ENCODE measurements around the gene KLHL29. TPM values are rescaled to one million over a fixed set of nuclear protein-coding genes. Genes with fewer than 3 reads are reported as not detected.

The KLHL29 gene
- total RNA-seq, 2 donors from 2014 or later = 2.0 to 2.9 TPM

DNA sequence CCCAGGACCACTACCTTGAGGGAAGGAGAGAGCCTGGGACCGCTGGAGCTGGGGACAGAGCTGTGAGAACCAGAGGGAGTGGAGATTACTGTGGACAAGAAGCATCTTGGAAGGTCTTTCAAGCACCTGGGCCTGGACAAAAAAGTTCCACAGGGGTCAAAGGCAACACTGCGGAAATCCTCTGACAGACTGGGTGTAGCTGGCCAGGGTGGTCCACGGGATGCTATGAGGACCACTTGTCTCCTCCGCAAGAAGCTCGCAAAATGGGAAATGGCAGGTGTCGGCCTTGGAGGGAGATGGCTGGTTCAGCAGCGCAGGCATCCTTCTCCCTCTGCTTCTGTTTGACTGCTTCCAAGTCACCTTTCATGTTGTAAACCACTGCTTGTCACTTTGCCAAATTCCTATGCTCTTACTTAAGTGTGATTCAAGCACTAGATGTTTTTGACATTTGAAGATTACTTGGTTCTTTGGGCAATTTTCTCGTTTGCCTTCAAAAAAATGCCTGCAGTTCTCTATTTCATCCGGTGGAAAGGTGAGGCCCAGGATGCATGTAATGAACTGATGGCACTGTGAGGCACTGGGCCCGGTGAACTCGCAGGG is 27.7 kb downstream of the KLHL29 start:
- TF ChIP-seq, protein P1, sequence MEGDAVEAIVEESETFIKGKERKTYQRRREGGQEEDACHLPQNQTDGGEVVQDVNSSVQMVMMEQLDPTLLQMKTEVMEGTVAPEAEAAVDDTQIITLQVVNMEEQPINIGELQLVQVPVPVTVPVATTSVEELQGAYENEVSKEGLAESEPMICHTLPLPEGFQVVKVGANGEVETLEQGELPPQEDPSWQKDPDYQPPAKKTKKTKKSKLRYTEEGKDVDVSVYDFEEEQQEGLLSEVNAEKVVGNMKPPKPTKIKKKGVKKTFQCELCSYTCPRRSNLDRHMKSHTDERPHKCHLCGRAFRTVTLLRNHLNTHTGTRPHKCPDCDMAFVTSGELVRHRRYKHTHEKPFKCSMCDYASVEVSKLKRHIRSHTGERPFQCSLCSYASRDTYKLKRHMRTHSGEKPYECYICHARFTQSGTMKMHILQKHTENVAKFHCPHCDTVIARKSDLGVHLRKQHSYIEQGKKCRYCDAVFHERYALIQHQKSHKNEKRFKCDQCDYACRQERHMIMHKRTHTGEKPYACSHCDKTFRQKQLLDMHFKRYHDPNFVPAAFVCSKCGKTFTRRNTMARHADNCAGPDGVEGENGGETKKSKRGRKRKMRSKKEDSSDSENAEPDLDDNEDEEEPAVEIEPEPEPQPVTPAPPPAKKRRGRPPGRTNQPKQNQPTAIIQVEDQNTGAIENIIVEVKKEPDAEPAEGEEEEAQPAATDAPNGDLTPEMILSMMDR (IDR thresholded peaks at IDR 0.05) = no peak
- H3K36me3 ChIP-seq = no peaks in the 10 kb centered on the region
- no peaks in the 10 kb centered on the region for H3K27me3 ChIP-seq
- H3K9ac ChIP-seq (ENCODE audit: low read depth in 2 of 2, low read length in 2 of 2) = no peak overlapping the region
- no peak overlapping the region for H3K4me3 ChIP-seq
- DNase-seq = no peak
- H3K9me3 ChIP-seq = no peaks in the 10 kb centered on the region
- H3K27ac ChIP-seq = no peak overlapping the region
- H3K4me1 ChIP-seq = no peaks in the 10 kb centered on the region
- intact Hi-C loops (cut with DNase I) = no loop called here

- no peaks in the 10 kb centered on the region for H3K4me1 ChIP-seq
- DNase-seq = no peak
- intact Hi-C loops (cut with DNase I) = no loop called here
These were observed 28.7 kb downstream of the KLHL29 start for GRCh38 chr2:23413641-23414040.

GRCh38 chr2:23414106-23414505 is 29.1 kb downstream of the KLHL29 start:
- Histone ChIP-seq H3K27me3 (no peaks in the 10 kb centered on the region), H3K4me3 (no peak overlapping the region), H3K9me3 (no peaks in the 10 kb centered on the region), H3K9ac (ENCODE audit: low read depth in 2 of 2, low read length in 2 of 2) (no peak overlapping the region), H3K4me1 (no peaks in the 10 kb centered on the region), H3K27ac (no peak overlapping the region), H3K36me3 (no peaks in the 10 kb centered on the region)
- TF ChIP-seq, protein P1 (IDR thresholded peaks at IDR 0.05) = no peak
- DNase-seq = no peak
- intact Hi-C loops (cut with DNase I) = no loop called here

More at GRCh38 chr2:23413641-23414040, 28.7 kb downstream of the KLHL29 start:
- Histone ChIP-seq H3K27me3 (no peaks in the 10 kb centered on the region), H3K36me3 (no peaks in the 10 kb centered on the region), H3K27ac (no peak overlapping the region), H3K4me3 (no peak overlapping the region), H3K9ac (ENCODE audit: low read depth in 2 of 2, low read length in 2 of 2) (no peak overlapping the region), H3K9me3 (no peaks in the 10 kb centered on the region)
- TF ChIP-seq, protein P1 (IDR thresholded peaks at IDR 0.05) = no peak

DNA sequence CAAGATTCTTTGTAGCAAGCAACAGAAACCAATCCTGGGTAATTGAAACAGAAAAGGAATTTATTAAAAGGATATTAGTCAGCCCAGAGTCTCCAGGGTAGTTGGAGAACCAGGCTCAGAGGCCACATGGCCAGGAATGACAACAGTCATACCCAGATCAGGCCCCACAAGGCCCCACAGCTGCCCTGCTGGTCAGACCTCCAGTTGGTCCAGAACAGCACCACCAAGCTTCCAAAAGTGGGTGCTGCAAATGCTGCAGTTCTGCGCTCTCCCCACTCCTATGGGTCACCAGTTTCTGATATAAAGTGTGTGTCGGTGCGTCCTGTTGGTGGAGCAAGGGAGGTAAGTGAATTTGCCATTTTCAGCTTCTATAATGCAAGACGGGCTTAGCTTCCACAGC is 29.9 kb downstream of the KLHL29 start:
- Histone ChIP-seq H3K27me3 (no peaks in the 10 kb centered on the region), H3K9me3 (no peaks in the 10 kb centered on the region), H3K9ac (ENCODE audit: low read depth in 2 of 2, low read length in 2 of 2) (no peak overlapping the region), H3K4me1 (no peaks in the 10 kb centered on the region), H3K4me3 (no peak overlapping the region), H3K36me3 (no peaks in the 10 kb centered on the region), H3K27ac (no peak overlapping the region)
- TF ChIP-seq, protein P1 (IDR thresholded peaks at IDR 0.05) = no peak
- intact Hi-C loops (cut with DNase I) = no loop called here
- DNase-seq = no peak

DNA sequence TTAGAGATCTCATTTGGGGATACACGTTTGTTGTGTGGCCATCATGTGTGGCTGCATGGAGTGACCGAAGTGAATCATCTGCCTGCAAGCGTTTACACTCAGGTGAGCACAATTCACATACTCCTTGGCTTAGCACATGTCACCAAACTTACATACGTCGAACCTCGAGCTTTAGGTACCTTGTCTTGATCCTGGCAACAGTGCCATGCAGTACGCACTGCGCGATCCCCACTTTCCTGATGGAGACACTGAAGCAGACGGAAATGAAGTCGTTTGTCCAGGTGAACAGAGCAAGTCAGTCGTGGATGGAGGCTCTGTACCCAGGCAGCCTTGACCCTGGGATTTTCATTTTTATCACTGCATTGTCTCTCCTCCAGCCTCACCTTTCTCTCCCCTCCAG is 32.3 kb downstream of the KLHL29 start:
- Histone ChIP-seq H3K27ac (no peak overlapping the region), H3K9ac (ENCODE audit: low read depth in 2 of 2, low read length in 2 of 2) (no peak overlapping the region), H3K4me1 (no peaks in the 10 kb centered on the region), H3K4me3 (no peak overlapping the region), H3K36me3 (no peaks in the 10 kb centered on the region), H3K9me3 (no peaks in the 10 kb centered on the region), H3K27me3 (no peaks in the 10 kb centered on the region)
- TF ChIP-seq, protein P1 (IDR thresholded peaks at IDR 0.05) = no peak
- intact Hi-C loops (cut with DNase I) = no loop called here
- no peak for DNase-seq

All from colonic mucosa (tissue), 4 donors.